Ishikawa (cell line): Measurements from ENCODE around the gene TNS3.

Experiments
- CEBPB ChIP-seq: IDR thresholded peaks from 2 replicates; pipeline ENCODE4 v1.6.1; 2012
- CREB1 ChIP-seq: IDR thresholded peaks from 2 replicates; pipeline ENCODE4 v1.6.1; 2012; ENCODE audit warnings: low read depth
- EP300 ChIP-seq: IDR thresholded peaks from 2 replicates; pipeline ENCODE4 v1.6.1; 2012; ENCODE audit warnings: borderline replicate concordance
- NFIC ChIP-seq: IDR thresholded peaks from 2 replicates; pipeline ENCODE4 v1.6.1; 2012
- RAD21 ChIP-seq: IDR thresholded peaks from 2 replicates; pipeline ENCODE4 v1.6.1; 2012; ENCODE audit warnings: low read depth
- TCF12 ChIP-seq: IDR thresholded peaks from 2 replicates; pipeline ENCODE4 v1.6.1; 2012; ENCODE audit warnings: low read depth
- TEAD4 ChIP-seq: IDR thresholded peaks from 2 replicates; pipeline ENCODE4 v1.6.1; 2012
- YY1 ChIP-seq: IDR thresholded peaks from 2 replicates; pipeline ENCODE4 v1.6.1; 2012; ENCODE audit warnings: low read depth
- ZBTB7A ChIP-seq: IDR thresholded peaks from 2 replicates; pipeline ENCODE4 v1.6.1; 2012; ENCODE audit warnings: low read depth
- TF ChIP-seq, protein P1 (sequence below): IDR thresholded peaks from 2 replicates; pipeline ENCODE4 v1.6.1; 2012
- TF ChIP-seq, protein P2 (sequence below): IDR thresholded peaks from 2 replicates; pipeline ENCODE4 v1.6.1; 2012; ENCODE audit warnings: low read depth, mild to moderate bottlenecking
- TF ChIP-seq, protein P3 (sequence below): IDR thresholded peaks from 2 replicates; pipeline ENCODE4 v1.6.1; 2012

DNA sequence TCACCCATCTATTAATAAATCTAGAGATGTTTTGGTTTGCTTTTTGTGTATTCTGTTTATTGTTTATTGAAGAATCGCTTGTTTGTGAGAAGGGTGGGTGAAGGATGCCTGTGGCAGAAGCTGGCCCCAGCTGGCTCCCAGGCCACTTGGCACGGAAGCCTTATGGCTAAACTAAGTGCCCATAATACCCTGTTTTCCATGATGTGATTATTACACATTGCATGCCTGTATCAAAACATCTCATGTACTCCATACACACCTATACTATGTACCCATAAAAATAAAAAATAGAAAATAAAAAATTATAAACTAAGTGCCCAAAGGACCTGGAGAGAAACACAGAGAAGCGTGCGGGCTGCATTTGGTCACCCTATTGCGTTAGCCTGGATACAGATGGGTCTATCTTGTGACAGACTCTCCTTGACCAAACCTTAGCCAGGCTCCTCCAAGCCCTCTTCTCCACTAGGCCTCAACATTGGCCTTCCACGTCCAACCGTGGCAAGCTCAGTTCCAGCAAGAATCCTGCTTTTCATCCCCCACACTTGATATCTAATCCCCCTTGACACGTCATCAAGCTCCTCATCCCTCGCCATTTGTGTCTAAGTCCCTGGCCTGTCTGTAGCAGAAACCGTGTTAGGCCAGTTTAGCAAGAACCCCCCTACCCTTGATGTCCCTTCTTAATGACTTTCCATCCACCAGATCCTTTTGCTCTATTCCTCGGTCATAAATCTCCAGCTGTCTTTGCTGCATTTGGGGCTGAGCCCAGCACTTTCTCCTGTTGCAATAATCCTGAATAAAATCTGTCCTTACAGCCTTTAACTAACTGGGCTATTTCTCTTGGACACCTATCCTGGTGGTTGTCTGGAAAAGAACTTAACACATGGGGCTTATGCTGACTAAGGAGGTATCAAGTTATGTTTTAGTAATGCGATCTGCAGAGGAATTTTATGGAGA is 245.2 kb downstream of the TNS3 start:
- TF ChIP-seq RAD21 (no peak), TEAD4 (no peak), EP300 (no peak), CEBPB (no peak), TCF12 (no peak), YY1 (no peak), ZBTB7A (no peak), CREB1 (no peak), NFIC (no peak)
- TF ChIP-seq, protein P1, sequence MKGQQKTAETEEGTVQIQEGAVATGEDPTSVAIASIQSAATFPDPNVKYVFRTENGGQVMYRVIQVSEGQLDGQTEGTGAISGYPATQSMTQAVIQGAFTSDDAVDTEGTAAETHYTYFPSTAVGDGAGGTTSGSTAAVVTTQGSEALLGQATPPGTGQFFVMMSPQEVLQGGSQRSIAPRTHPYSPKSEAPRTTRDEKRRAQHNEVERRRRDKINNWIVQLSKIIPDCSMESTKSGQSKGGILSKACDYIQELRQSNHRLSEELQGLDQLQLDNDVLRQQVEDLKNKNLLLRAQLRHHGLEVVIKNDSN, result no peak
- TF ChIP-seq, protein P2, sequence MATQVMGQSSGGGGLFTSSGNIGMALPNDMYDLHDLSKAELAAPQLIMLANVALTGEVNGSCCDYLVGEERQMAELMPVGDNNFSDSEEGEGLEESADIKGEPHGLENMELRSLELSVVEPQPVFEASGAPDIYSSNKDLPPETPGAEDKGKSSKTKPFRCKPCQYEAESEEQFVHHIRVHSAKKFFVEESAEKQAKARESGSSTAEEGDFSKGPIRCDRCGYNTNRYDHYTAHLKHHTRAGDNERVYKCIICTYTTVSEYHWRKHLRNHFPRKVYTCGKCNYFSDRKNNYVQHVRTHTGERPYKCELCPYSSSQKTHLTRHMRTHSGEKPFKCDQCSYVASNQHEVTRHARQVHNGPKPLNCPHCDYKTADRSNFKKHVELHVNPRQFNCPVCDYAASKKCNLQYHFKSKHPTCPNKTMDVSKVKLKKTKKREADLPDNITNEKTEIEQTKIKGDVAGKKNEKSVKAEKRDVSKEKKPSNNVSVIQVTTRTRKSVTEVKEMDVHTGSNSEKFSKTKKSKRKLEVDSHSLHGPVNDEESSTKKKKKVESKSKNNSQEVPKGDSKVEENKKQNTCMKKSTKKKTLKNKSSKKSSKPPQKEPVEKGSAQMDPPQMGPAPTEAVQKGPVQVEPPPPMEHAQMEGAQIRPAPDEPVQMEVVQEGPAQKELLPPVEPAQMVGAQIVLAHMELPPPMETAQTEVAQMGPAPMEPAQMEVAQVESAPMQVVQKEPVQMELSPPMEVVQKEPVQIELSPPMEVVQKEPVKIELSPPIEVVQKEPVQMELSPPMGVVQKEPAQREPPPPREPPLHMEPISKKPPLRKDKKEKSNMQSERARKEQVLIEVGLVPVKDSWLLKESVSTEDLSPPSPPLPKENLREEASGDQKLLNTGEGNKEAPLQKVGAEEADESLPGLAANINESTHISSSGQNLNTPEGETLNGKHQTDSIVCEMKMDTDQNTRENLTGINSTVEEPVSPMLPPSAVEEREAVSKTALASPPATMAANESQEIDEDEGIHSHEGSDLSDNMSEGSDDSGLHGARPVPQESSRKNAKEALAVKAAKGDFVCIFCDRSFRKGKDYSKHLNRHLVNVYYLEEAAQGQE, result no peak
- TF ChIP-seq, protein P3, sequence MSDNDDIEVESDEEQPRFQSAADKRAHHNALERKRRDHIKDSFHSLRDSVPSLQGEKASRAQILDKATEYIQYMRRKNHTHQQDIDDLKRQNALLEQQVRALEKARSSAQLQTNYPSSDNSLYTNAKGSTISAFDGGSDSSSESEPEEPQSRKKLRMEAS, result no peak
